ENCODE measurements around the gene MYF5. TPM values are rescaled to one million over a fixed set of nuclear protein-coding genes. Genes with fewer than 3 reads are reported as not detected.

Gene MYF5
- total RNA-seq, 1 experiment from 2014 or later = not detected

DNA sequence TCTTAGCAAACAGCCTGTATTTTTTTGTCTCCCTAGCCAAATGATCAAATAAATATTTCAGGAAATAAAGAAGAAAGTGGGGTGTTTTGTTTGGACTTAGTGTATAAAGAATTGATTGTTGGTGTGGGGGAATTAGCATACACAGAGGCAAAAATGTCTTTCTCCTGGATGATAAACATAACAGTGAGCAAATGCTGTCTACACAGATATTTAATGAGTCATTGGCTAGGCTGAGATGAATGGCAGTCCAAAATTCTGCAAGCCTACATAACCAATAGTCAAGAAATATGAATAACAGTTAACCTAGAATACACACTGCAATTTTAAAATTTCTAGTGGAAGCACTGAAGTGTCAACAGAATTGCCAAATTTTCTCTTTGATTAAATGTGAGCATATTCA, 35.8 kb downstream of the MYF5 start:
- Histone ChIP-seq H4K8ac (replicated peaks; ENCODE audit: insufficient read length, low read depth, low read length) (no peak overlapping the region), H3K79me2 (ENCODE audit: insufficient read depth, low read length) (no peaks in the 10 kb centered on the region), H2BK15ac (ENCODE audit: low read depth, low read length) (no peak overlapping the region), H2AK5ac (ENCODE audit: insufficient read length, low read length) (no peak overlapping the region), H3K18ac (ENCODE audit: insufficient read length, low read depth, low read length) (no peak overlapping the region), H2BK12ac (ENCODE audit: insufficient read length, low read depth, low read length) (no peak overlapping the region), H2BK120ac (ENCODE audit: low read depth, low read length, poor library complexity, severe bottlenecking) (no peak overlapping the region), H2AFZ (ENCODE audit: low read length) (no peak overlapping the region), H4K91ac (ENCODE audit: insufficient read length, low read depth, low read length) (no peak overlapping the region), H3T11ph (ENCODE audit: low read length) (no peak overlapping the region), H3K79me1 (ENCODE audit: insufficient read depth, low read depth, low read length, poor library complexity, severe bottlenecking) (no peaks in the 10 kb centered on the region), H4K5ac (ENCODE audit: insufficient read length, low read depth, low read length) (no peak overlapping the region), H3K23me2 (ENCODE audit: insufficient read length, low read depth, low read length, poor library complexity, severe bottlenecking) (no peaks in the 10 kb centered on the region), H2BK5ac (ENCODE audit: insufficient read length, low read length) (no peak overlapping the region), H3K4me2 (ENCODE audit: insufficient read depth, insufficient read length, low read length) (no peak overlapping the region), H3K4ac (ENCODE audit: low read depth, low read length) (no peak overlapping the region), H3K27me3 (ENCODE audit: insufficient read depth, low read length) (no peaks in the 10 kb centered on the region), H3K9ac (ENCODE audit: extremely low read depth, insufficient read length, low read length) (no peak overlapping the region), H3K27ac (ENCODE audit: insufficient read length, low read depth, low read length) (no peak overlapping the region), H3K14ac (ENCODE audit: insufficient read depth, low read length) (no peak overlapping the region), H3K9me3 (ENCODE audit: control insufficient read depth, low read depth, low read length) (no peaks in the 10 kb centered on the region), H4K20me1 (ENCODE audit: control insufficient read depth, insufficient read depth, insufficient read length) (no peaks in the 10 kb centered on the region), H3K56ac (ENCODE audit: insufficient read length, low read depth, low read length) (no peak overlapping the region), H3K23ac (ENCODE audit: insufficient read length, low read depth, low read length) (no peak overlapping the region), H3K4me1 (ENCODE audit: insufficient read depth, low read length) (no peaks in the 10 kb centered on the region), H2BK20ac (ENCODE audit: low read depth, low read length, poor library complexity, severe bottlenecking) (no peak overlapping the region)
- Mint-ChIP-seq H3K9me3 (no peaks in the 10 kb centered on the region), H3K4me3 (no peak overlapping the region), H3K4me1 (no peaks in the 10 kb centered on the region), H3K36me3 (ENCODE audit: insufficient read depth in 1 of 3, low read depth in 3 of 3) (no peaks in the 10 kb centered on the region), H3K27ac (no peak overlapping the region), H3K27me3 (ENCODE audit: low read depth) (no peaks in the 10 kb centered on the region)
- TF ChIP-seq, protein P1, sequence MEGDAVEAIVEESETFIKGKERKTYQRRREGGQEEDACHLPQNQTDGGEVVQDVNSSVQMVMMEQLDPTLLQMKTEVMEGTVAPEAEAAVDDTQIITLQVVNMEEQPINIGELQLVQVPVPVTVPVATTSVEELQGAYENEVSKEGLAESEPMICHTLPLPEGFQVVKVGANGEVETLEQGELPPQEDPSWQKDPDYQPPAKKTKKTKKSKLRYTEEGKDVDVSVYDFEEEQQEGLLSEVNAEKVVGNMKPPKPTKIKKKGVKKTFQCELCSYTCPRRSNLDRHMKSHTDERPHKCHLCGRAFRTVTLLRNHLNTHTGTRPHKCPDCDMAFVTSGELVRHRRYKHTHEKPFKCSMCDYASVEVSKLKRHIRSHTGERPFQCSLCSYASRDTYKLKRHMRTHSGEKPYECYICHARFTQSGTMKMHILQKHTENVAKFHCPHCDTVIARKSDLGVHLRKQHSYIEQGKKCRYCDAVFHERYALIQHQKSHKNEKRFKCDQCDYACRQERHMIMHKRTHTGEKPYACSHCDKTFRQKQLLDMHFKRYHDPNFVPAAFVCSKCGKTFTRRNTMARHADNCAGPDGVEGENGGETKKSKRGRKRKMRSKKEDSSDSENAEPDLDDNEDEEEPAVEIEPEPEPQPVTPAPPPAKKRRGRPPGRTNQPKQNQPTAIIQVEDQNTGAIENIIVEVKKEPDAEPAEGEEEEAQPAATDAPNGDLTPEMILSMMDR (conservative IDR thresholded peaks at IDR 0.05) = no peak
- no peak for DNase-seq

Measured in H9 (cell line).